ENCODE data around the gene SRSF6. TPM values are rescaled to one million over a fixed set of nuclear protein-coding genes. Genes with fewer than 3 reads are reported as not detected.

SRSF6 gene
- 34.9 and 37.8 TPM in 2 replicates for total RNA-seq
- polyA plus RNA-seq = 106 and 128 TPM in 2 replicates
- polyA plus RNA-seq (2012) = 79.9 and 103 TPM in 2 replicates
- polyA minus RNA-seq (ENCODE audit: low replicate concordance) = 8.0 and 21.8 TPM in 2 replicates

DNA sequence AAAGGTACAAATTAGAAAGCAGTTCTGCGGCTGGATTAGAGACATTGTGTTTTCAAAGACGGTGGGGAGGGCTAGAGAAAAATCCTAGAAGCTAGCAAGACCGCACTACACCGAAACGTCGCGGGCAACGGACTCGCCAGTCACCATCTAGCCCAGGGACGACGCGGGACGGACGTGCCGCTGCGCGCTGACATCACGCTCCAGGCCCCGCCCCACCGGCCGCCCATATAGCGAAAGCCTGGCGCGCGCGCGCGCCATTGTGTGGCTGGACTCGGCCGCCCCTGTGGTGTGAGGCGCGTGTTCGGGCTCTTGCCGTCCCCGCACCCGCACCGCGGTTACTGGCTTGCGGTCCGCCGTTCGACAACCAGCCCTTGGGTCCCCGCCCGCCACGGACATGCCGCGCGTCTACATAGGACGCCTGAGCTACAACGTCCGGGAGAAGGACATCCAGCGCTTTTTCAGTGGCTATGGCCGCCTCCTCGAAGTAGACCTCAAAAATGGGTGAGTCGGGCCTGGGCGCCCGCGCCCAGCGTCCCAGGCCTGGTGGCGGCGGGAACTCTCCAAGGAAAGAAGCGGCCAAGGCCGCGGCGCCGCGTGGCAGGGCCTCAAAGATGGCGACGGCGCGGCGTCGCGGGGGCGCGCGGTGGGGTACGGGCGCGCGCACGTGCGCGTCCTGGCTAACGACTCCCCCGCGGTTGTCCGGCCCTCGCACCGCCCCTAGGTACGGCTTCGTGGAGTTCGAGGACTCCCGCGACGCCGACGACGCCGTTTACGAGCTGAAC, at the start of gene SRSF6:
Gene SRSF6, plus strand, starts transcription at position 257 of the 782 bp plus-strand sequence. Its CDS starts 138 bp downstream, at position 395.
- peak; percentile 84 to 92 for DNase-seq (ENCODE audit: low read depth in 2 of 2)
- Histone ChIP-seq H3K36me3 (ENCODE audit: control insufficient read depth, insufficient read depth, low read length) (peaks cover 7% of the 10 kb centered on the region), H3K27me3 (ENCODE audit: control insufficient read depth, insufficient read depth, low read length) (peaks cover 4% of the 10 kb centered on the region), H3K9ac (ENCODE audit: insufficient read depth, low read length) (peak within 1 kb of the TSS; percentile 100), H3K4me3 (replicated peaks in 1 of 4; ENCODE audit: control extremely low read depth in 1 of 4, insufficient read depth in 1 of 4, low read depth in 3 of 4, low read length in 4 of 4) (peak within 1 kb of the TSS; percentile 77 to 96 (median 91)), H3K4me1 (ENCODE audit: control insufficient read depth, extremely low read depth, insufficient read depth, low read length) (no peaks in the 10 kb centered on the region), H4K20me1 (ENCODE audit: control insufficient read depth, extremely low read depth, insufficient read depth, low read length) (no peaks in the 10 kb centered on the region), H3K4me2 (ENCODE audit: extremely low read depth, insufficient read depth, low read length) (peak within 1 kb of the TSS; percentile 100), H3K79me2 (ENCODE audit: control insufficient read depth, insufficient read depth, low read length) (peaks cover 38% of the 10 kb centered on the region), H3K27ac (ENCODE audit: insufficient read depth, low read length) (peak within 1 kb of the TSS; percentile 98), H3K9me3 (ENCODE audit: control insufficient read depth, insufficient read depth, low read depth, low read length) (no peaks in the 10 kb centered on the region), H2AFZ (ENCODE audit: low read length) (peak within 1 kb of the TSS; percentile 82)
- TF ChIP-seq, protein P1, sequence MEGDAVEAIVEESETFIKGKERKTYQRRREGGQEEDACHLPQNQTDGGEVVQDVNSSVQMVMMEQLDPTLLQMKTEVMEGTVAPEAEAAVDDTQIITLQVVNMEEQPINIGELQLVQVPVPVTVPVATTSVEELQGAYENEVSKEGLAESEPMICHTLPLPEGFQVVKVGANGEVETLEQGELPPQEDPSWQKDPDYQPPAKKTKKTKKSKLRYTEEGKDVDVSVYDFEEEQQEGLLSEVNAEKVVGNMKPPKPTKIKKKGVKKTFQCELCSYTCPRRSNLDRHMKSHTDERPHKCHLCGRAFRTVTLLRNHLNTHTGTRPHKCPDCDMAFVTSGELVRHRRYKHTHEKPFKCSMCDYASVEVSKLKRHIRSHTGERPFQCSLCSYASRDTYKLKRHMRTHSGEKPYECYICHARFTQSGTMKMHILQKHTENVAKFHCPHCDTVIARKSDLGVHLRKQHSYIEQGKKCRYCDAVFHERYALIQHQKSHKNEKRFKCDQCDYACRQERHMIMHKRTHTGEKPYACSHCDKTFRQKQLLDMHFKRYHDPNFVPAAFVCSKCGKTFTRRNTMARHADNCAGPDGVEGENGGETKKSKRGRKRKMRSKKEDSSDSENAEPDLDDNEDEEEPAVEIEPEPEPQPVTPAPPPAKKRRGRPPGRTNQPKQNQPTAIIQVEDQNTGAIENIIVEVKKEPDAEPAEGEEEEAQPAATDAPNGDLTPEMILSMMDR (conservative IDR thresholded peaks at IDR 0.05 in 1 of 2, IDR thresholded peaks at IDR 0.05 in 1 of 2; ENCODE audit: low read depth in 1 of 2, low read length in 2 of 2) = no peak
- TF ChIP-seq EZH2 (IDR thresholded peaks at IDR 0.05; ENCODE audit: low read length, missing control alignments) = no peak

DNA sequence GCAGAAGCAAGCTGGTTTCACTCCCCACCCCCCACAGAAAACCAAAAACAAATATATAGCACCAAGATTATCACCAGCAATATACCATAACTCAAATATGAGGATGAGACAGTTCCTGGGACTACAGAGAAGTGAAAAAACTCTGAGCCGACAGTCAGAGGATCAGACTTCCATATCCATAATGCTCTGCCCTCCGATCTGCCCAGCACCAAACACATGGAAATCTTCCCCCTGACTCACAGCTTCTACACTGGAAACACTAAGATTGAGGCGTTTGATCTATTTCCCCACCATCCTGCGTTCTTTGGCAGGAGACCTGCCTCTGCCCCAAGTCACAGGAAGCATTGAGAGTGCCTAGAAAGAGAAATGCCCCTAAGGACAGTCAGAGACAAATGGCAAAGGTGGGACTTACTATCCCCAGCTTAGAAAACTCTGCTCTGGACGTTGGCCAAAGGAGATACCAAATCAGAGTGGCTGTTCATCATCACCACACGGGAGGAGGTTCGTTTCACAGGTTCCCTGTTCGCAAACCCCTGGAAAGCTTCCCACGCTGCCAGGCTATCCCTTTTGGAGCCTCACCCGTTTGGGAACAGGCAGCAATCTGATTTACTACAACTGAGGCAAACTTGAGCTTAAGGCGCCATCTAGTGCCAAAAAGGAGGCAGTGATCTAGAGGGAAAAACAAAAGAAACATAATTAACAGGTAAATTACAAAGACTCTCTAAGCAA, 48.7 kb upstream of the SRSF6 start:
- no peak overlapping the region for H3K4me2 ChIP-seq (ENCODE audit: extremely low read depth, insufficient read depth, low read length)

DNA sequence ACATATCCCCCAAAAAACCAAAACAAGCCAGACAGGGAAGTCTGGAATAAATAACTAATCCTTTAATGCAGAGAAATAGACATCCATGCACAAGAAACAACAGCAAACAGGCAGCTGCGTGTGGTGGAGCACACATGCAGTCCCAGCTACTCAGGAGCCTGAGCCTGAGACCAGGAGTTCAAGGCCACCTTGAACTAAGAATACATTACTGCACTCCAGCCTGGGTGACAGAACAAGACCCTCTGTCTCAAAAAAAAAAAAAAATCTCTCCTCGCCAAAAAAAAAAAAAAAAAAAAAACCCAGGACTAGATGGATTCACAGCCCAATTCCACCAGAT, 48.2 kb upstream of the SRSF6 start:
- Histone ChIP-seq H3K79me2 (ENCODE audit: control insufficient read depth, insufficient read depth, low read length) (no peaks in the 10 kb centered on the region), H2AFZ (ENCODE audit: low read length) (no peak overlapping the region), H3K4me3 (replicated peaks in 1 of 4; ENCODE audit: control extremely low read depth in 1 of 4, insufficient read depth in 1 of 4, low read depth in 3 of 4, low read length in 4 of 4) (no peak overlapping the region), H4K20me1 (ENCODE audit: control insufficient read depth, extremely low read depth, insufficient read depth, low read length) (no peaks in the 10 kb centered on the region), H3K27ac (ENCODE audit: insufficient read depth, low read length) (no peak overlapping the region), H3K9me3 (ENCODE audit: control insufficient read depth, insufficient read depth, low read depth, low read length) (no peaks in the 10 kb centered on the region), H3K4me1 (ENCODE audit: control insufficient read depth, extremely low read depth, insufficient read depth, low read length) (no peaks in the 10 kb centered on the region), H3K9ac (ENCODE audit: insufficient read depth, low read length) (no peak overlapping the region), H3K36me3 (ENCODE audit: control insufficient read depth, insufficient read depth, low read length) (no peaks in the 10 kb centered on the region), H3K4me2 (ENCODE audit: extremely low read depth, insufficient read depth, low read length) (no peak overlapping the region), H3K27me3 (ENCODE audit: control insufficient read depth, insufficient read depth, low read length) (no peaks in the 10 kb centered on the region)
- TF ChIP-seq, protein P1 (conservative IDR thresholded peaks at IDR 0.05 in 1 of 2, IDR thresholded peaks at IDR 0.05 in 1 of 2; ENCODE audit: low read depth in 1 of 2, low read length in 2 of 2) = no peak
- no peak for TF ChIP-seq EZH2 (IDR thresholded peaks at IDR 0.05; ENCODE audit: low read length, missing control alignments)
- no peak for DNase-seq (ENCODE audit: low read depth in 2 of 2)

More for the DNA sequence above, 48.7 kb upstream of the SRSF6 start:
- H3K9me3 ChIP-seq (ENCODE audit: control insufficient read depth, insufficient read depth, low read depth, low read length) = no peaks in the 10 kb centered on the region
- no peak overlapping the region for H2AFZ ChIP-seq (ENCODE audit: low read length)
- H3K36me3 ChIP-seq (ENCODE audit: control insufficient read depth, insufficient read depth, low read length) = no peaks in the 10 kb centered on the region
- no peaks in the 10 kb centered on the region for H3K4me1 ChIP-seq (ENCODE audit: control insufficient read depth, extremely low read depth, insufficient read depth, low read length)
- DNase-seq (ENCODE audit: low read depth in 2 of 2) = peak; percentile 17 to 59
- H3K4me3 ChIP-seq (replicated peaks in 1 of 4; ENCODE audit: control extremely low read depth in 1 of 4, insufficient read depth in 1 of 4, low read depth in 3 of 4, low read length in 4 of 4) = no peak overlapping the region
- H3K27ac ChIP-seq (ENCODE audit: insufficient read depth, low read length) = no peak overlapping the region
- H3K79me2 ChIP-seq (ENCODE audit: control insufficient read depth, insufficient read depth, low read length) = no peaks in the 10 kb centered on the region
- no peak overlapping the region for H3K9ac ChIP-seq (ENCODE audit: insufficient read depth, low read length)
- H4K20me1 ChIP-seq (ENCODE audit: control insufficient read depth, extremely low read depth, insufficient read depth, low read length) = no peaks in the 10 kb centered on the region
- H3K27me3 ChIP-seq (ENCODE audit: control insufficient read depth, insufficient read depth, low read length) = no peaks in the 10 kb centered on the region
- TF ChIP-seq EZH2 (IDR thresholded peaks at IDR 0.05; ENCODE audit: low read length, missing control alignments) = no peak
- TF ChIP-seq, protein P1 (conservative IDR thresholded peaks at IDR 0.05 in 1 of 2, IDR thresholded peaks at IDR 0.05 in 1 of 2; ENCODE audit: low read depth in 1 of 2, low read length in 2 of 2) = peak; percentile 71 to 75

Measured in fibroblast of lung (primary cell).